ENCODE results near the gene CACYBP.

CACYBP gene

GRCh38 chr1:174964972-174965361 is 34.8 kb upstream of the CACYBP start:
- Mint-ChIP-seq H3K27ac (no peak overlapping the region), H3K4me1 (peaks cover 25% of the 10 kb centered on the region), H3K9me3 (no peaks in the 10 kb centered on the region), H3K27me3 (ENCODE audit: low read depth, poor library complexity) (no peaks in the 10 kb centered on the region), H3K4me3 (no peak overlapping the region), H3K36me3 (ENCODE audit: low read depth) (no peaks in the 10 kb centered on the region)
- DNase-seq = no peak
- TF ChIP-seq CTCF (IDR thresholded peaks at IDR 0.05) = no peak

GRCh38 chr1:174965362-174966007 is 34.3 kb upstream of the CACYBP start:
- TF ChIP-seq CTCF (IDR thresholded peaks at IDR 0.05) = no peak
- Mint-ChIP-seq H3K27me3 (ENCODE audit: low read depth, poor library complexity) (no peaks in the 10 kb centered on the region), H3K4me1 (peaks cover 25% of the 10 kb centered on the region), H3K36me3 (ENCODE audit: low read depth) (no peaks in the 10 kb centered on the region), H3K4me3 (no peak overlapping the region), H3K27ac (no peak overlapping the region), H3K9me3 (no peaks in the 10 kb centered on the region)
- no peak for DNase-seq

GRCh38 chr1:174966008-174966572 is 33.7 kb upstream of the CACYBP start:
- Mint-ChIP-seq H3K36me3 (ENCODE audit: low read depth) (no peaks in the 10 kb centered on the region), H3K9me3 (no peaks in the 10 kb centered on the region), H3K4me3 (no peak overlapping the region), H3K4me1 (peaks cover 25% of the 10 kb centered on the region), H3K27me3 (ENCODE audit: low read depth, poor library complexity) (no peaks in the 10 kb centered on the region), H3K27ac (no peak overlapping the region)
- no peak for DNase-seq
- TF ChIP-seq CTCF (IDR thresholded peaks at IDR 0.05) = no peak

- Mint-ChIP-seq H3K4me1 (peaks cover 25% of the 10 kb centered on the region), H3K4me3 (no peak overlapping the region), H3K27ac (no peak overlapping the region), H3K27me3 (ENCODE audit: low read depth, poor library complexity) (no peaks in the 10 kb centered on the region), H3K9me3 (no peaks in the 10 kb centered on the region), H3K36me3 (ENCODE audit: low read depth) (no peaks in the 10 kb centered on the region)
- no peak for DNase-seq
- TF ChIP-seq CTCF (IDR thresholded peaks at IDR 0.05) = no peak
These were observed 31.7 kb upstream of the CACYBP start for GRCh38 chr1:174967845-174968705.

GRCh38 chr1:174968750-174969244 is 30.9 kb upstream of the CACYBP start:
- Mint-ChIP-seq H3K9me3 (no peaks in the 10 kb centered on the region), H3K27me3 (ENCODE audit: low read depth, poor library complexity) (no peaks in the 10 kb centered on the region), H3K36me3 (ENCODE audit: low read depth) (no peaks in the 10 kb centered on the region), H3K4me1 (peaks cover 25% of the 10 kb centered on the region), H3K27ac (no peak overlapping the region), H3K4me3 (no peak overlapping the region)
- DNase-seq = no peak
- TF ChIP-seq CTCF (IDR thresholded peaks at IDR 0.05) = no peak

All from nephron progenitor cell (in vitro differentiated cells).